Lower leg skin (tissue), 3 donors: ENCODE data around the gene ZNF208.

Experiments used
- POLR2A ChIP-seq, 2 donors: fragments of 450-650 bp; IDR thresholded peaks; one replicate each; pipeline ENCODE4 v1.6.1; 2016 to 2017; ENCODE audit warnings: antibody characterized with exemption in 2 of 2, mild to moderate bottlenecking in 1 of 2, moderate library complexity in 1 of 2
- TF ChIP-seq, protein P1 (sequence below), 3 donors: fragments of 450-650 bp; IDR thresholded peaks; one replicate each; pipeline ENCODE4 v1.5.1; 2016; ENCODE audit warnings: antibody characterized with exemption in 3 of 3, mild to moderate bottlenecking in 3 of 3, moderate library complexity in 2 of 3

DNA sequence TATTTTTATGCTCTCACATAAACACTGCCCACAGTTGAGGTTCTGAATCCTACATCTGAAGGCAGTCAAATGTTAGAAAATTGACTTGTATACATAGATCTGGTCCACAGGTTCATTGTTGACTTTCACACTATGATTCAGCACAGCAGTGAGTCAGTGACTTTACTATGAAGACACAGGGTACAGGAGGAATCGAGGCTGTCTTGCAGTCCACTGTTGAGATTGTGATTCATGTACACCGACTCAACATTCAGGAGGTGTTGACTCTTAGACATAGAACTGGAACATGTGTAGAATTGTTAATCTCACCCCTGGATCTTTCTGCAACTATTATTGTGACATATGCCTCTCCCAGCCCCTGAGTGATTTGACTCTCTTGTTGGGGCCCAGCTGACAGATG lies 100.4 kb downstream of the ZNF208 start:
- TF ChIP-seq, protein P1, sequence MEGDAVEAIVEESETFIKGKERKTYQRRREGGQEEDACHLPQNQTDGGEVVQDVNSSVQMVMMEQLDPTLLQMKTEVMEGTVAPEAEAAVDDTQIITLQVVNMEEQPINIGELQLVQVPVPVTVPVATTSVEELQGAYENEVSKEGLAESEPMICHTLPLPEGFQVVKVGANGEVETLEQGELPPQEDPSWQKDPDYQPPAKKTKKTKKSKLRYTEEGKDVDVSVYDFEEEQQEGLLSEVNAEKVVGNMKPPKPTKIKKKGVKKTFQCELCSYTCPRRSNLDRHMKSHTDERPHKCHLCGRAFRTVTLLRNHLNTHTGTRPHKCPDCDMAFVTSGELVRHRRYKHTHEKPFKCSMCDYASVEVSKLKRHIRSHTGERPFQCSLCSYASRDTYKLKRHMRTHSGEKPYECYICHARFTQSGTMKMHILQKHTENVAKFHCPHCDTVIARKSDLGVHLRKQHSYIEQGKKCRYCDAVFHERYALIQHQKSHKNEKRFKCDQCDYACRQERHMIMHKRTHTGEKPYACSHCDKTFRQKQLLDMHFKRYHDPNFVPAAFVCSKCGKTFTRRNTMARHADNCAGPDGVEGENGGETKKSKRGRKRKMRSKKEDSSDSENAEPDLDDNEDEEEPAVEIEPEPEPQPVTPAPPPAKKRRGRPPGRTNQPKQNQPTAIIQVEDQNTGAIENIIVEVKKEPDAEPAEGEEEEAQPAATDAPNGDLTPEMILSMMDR (IDR thresholded peaks at IDR 0.05) = no peak
- no peak for TF ChIP-seq POLR2A (IDR thresholded peaks at IDR 0.05)
